K562 (cell line): ENCODE measurements around the gene LRP6. TPM values are rescaled to one million over a fixed set of nuclear protein-coding genes. Genes with fewer than 3 reads are reported as not detected.

Experiments
- ATAC-seq: fragments of 200-7000 bp; cut with Tn5 transposase; 3 replicates; pipeline ENCODE4 v1.9.1; 2020; ENCODE audit warnings: moderate library complexity
- BruUV-seq: library from RNA; stranded (reverse); fragments of 400-500 nt; replicated peaks from 2 replicates; lab custom pipeline; 2021; lab: Mats Ljungman, UMichigan
- CTCF ChIA-PET: fragments of 300-600 bp; formaldehyde crosslinking; extraction: SDS; loops from one replicate; lab custom pipeline; 2021; ENCODE audit warnings: low intra/inter-chr PET ratio; lab: Yijun Ruan, JAX
- POLR2A ChIA-PET: fragments of 300-600, 350-650 bp; sonication (Branson Sonifier 250); formaldehyde crosslinking; extraction: SDS; loops from one replicate; lab custom pipeline; 2021; ENCODE audit warnings: antibody characterized with exemption, inconsistent platforms; lab: Yijun Ruan, JAX
- DNase-seq, 4 experiments: peaks; one replicate each; pipeline versions ENCODE4 v3.0.0 to v3.0.0-alpha.2; 2011 to 2018; ENCODE audit warnings: low spot score in 3 of 4, mixed read lengths in 3 of 4; ENCODE audit errors: extremely low read depth in 1 of 4
- FAIRE-seq: peaks from 2 replicates; lab custom pipeline; 2011; peaks lifted over from hg19 to GRCh38; lab: Jason Lieb, UNC
- H2AFZ ChIP-seq: 2 replicates; pipeline ENCODE4 v1.6.0; 2011; ENCODE audit warnings: low read depth, low read length, control low read depth, inconsistent platforms
- H3K27ac ChIP-seq: fragments of 200-600 bp; 3 replicates; pipeline ENCODE4 v1.8.0; 2011; ENCODE audit warnings: low read depth, mild to moderate bottlenecking, control low read depth, inconsistent platforms, low read length, moderate library complexity, mixed read lengths; ENCODE audit errors: extremely low read depth
- H3K27me3 ChIP-seq, 2 experiments: fragments of 300-600 bp in 1 of 2; 2 replicates in 1 of 2; 3 replicates in 1 of 2; pipeline versions ENCODE4 v1.6.0 to v1.8.0; 2011; ENCODE audit warnings: inconsistent platforms in 2 of 2, low read length in 2 of 2, mild to moderate bottlenecking in 1 of 2, mixed read lengths in 1 of 2, moderate library complexity in 1 of 2; ENCODE audit not compliant: control insufficient read depth in 2 of 2, insufficient read depth in 2 of 2
- H3K36me3 ChIP-seq: fragments of 300-600 bp; 3 replicates; pipeline ENCODE4 v1.8.0; 2011; ENCODE audit warnings: mild to moderate bottlenecking, low read length, inconsistent platforms; ENCODE audit not compliant: control insufficient read depth, insufficient read depth
- H3K4me1 ChIP-seq, 2 experiments: fragments of 200-600 bp in 1 of 2; replicated peaks in 1 of 2; 2 replicates in 1 of 2; 3 replicates in 1 of 2; pipeline versions ENCODE4 v1.5.1 to v1.8.0; 2011; ENCODE audit warnings: inconsistent platforms in 2 of 2, low read length in 2 of 2, mild to moderate bottlenecking in 1 of 2, mixed read lengths in 1 of 2, moderate library complexity in 1 of 2; ENCODE audit not compliant: control insufficient read depth in 2 of 2, insufficient read depth in 2 of 2
- H3K4me2 ChIP-seq: 2 replicates; pipeline ENCODE4 v1.6.1; 2011; ENCODE audit warnings: low read length, control low read depth, inconsistent platforms, mixed read lengths; ENCODE audit not compliant: insufficient read depth
- H3K4me3 ChIP-seq: fragments of 200-600 bp; sonication (generic), shearing (Covaris generic); 2 replicates; pipeline ENCODE4 v1.5.1; 2016; ENCODE audit warnings: control low read depth, inconsistent platforms
- H3K79me2 ChIP-seq: fragments of 200-600 bp; 3 replicates; pipeline ENCODE4 v1.8.0; 2011; ENCODE audit warnings: low read length, inconsistent platforms; ENCODE audit not compliant: control insufficient read depth, insufficient read depth
- H3K9ac ChIP-seq, 2 experiments: 2 replicates each; pipeline versions ENCODE4 v1.6.0 to v1.6.1; 2011; ENCODE audit warnings: low read depth in 2 of 2, low read length in 2 of 2, control low read depth in 1 of 2, inconsistent platforms in 1 of 2, mild to moderate bottlenecking in 1 of 2, mixed read lengths in 1 of 2; ENCODE audit not compliant: insufficient read depth in 1 of 2
- H3K9me1 ChIP-seq: one replicate; pipeline ENCODE4 v1.6.0; 2011; ENCODE audit warnings: inconsistent platforms, mild to moderate bottlenecking, low read length, moderate library complexity; ENCODE audit not compliant: control insufficient read depth, insufficient read depth
- H3K9me3 ChIP-seq: replicated peaks from 2 replicates; pipeline ENCODE4 v1.5.1; 2011; ENCODE audit warnings: low read depth, low read length, inconsistent platforms; ENCODE audit not compliant: control insufficient read depth, insufficient read depth
- H4K20me1 ChIP-seq: replicated peaks from 2 replicates; pipeline ENCODE4 v1.6.1; 2011; ENCODE audit warnings: low read length, inconsistent platforms, mixed read lengths; ENCODE audit not compliant: control insufficient read depth, insufficient read depth
- SRSF3 ChIP-seq: fragments of 200-400 bp; formaldehyde crosslinking; IDR thresholded peaks from 2 replicates; pipeline ENCODE4 v1.6.1; 2016; ENCODE audit warnings: mild to moderate bottlenecking, low read length, moderate library complexity; ENCODE audit not compliant: insufficient read depth
- ZNF311 ChIP-seq: fragments of 250-450 bp; sonication (Bioruptor Pico); IDR thresholded peaks from 2 replicates; pipeline ENCODE4 v1.4.0; 2020; ENCODE audit warnings: mild to moderate bottlenecking, moderate library complexity
- ZNF316 ChIP-seq: fragments of 450-650 bp; IDR thresholded peaks from 2 replicates; pipeline ENCODE4 v1.6.1; 2016
- WGBS: fragments of 100-300 bp; shearing (Covaris generic); methylation state at CpG from one replicate; pipeline ENCODE4 v1.1.6; 2016; ENCODE audit warnings: low coverage, mixed read lengths; ENCODE audit not compliant: insufficient coverage; ENCODE audit errors: missing lambda C conversion rate; 5-methylcytosine and 5-hydroxymethylcytosine counted together
- in situ Hi-C: fragments of 300-500 bp; cut with MboI; formaldehyde crosslinking; loops from 4 replicates; pipeline ENCODE4 v1.15.0; 2018; ENCODE audit warnings: inconsistent platforms, mixed read lengths
- intact Hi-C: fragments of 100-400 bp; cut with micrococcal nuclease; formaldehyde crosslinking; loops from 2 replicates; pipeline ENCODE4 v1.14.2; 2022
- polyA plus RNA-seq, 8 experiments: library from polyadenylated mRNA; depleted of rRNA in 4 of 8; stranded (reverse) in 5 of 8; unstranded in 3 of 8; fragments of >200 nt; fragmentation: Nextera tagmentation in 2 of 8; fragmentation: Illumina TruSeq in 1 of 8; extraction: Ambion mirVana in 2 of 8; extraction: Trizol in 1 of 8; gene quantifications; 2 replicates each; pipeline versions ENCODE4 v1.2.1 to v1.2.3, GENCODE V29; 2011 to 2014; ENCODE audit warnings: inconsistent platforms in 1 of 8, missing spikeins in 1 of 8
- total RNA-seq, 7 experiments: library from RNA; depleted of rRNA in 6 of 7; stranded (reverse); fragments of >200 nt in 6 of 7; fragmentation: Illumina TruSeq in 2 of 7; extraction: Trizol in 2 of 7; gene quantifications; 2 replicates each; pipeline versions ENCODE4 v1.2.1 to v1.2.3, GENCODE V29; 2011 to 2021; ENCODE audit warnings: low replicate concordance in 1 of 7
- TF ChIP-seq, protein P1 (sequence below): sonication (generic); formaldehyde crosslinking; IDR thresholded peaks from 2 replicates; pipeline ENCODE4 v1.9.0; 2022; ENCODE audit warnings: mild to moderate bottlenecking, missing genetic modification reagents

Gene LRP6
- total and polyA plus RNA-seq, 9 of the 15 experiments (the other 6 are each of a cell fraction or from before 2014, with no cell fraction given): 3.0 to 17.0 (median 10.8) TPM

DNA sequence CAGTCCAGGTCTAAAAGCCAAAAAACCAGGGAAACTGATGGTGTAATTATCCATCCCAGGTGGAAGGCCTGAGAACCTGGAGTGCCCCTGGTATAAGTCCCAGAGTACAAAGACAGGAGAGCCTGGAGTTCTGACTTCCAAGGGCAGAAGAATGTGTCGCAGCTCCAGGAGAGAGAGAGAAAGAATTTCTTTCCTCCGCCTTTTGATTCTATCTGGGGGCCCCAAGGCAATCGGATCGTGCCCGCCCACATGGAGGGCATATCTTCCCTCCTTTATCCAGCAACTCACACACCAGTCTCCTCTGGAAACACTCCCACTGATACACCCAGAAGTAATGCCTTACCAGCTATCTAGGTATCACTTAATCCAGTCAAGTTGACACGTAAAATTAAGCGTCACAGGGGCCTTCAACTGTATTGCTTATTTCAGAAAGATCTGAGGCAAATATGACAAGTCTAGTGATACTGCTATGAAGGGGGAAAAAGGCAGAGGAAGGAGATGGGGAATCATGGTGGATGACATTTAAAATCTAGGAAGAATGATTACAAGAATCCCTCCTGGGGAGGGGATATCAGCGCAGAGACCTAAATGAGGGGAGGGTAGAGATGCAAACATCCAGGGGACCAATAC, 30.5 kb upstream of the LRP6 start:
- FAIRE-seq (no peak), ATAC-seq (no peak)
- WGBS: 19% methylated on average over 8 of the region's 8 CpGs

More for the DNA sequence above, 30.5 kb upstream of the LRP6 start:
- TF ChIP-seq ZNF316: no peak
- no peak for TF ChIP-seq ZNF311 (CRISPR knock-in tag)
- TF ChIP-seq, protein P1, sequence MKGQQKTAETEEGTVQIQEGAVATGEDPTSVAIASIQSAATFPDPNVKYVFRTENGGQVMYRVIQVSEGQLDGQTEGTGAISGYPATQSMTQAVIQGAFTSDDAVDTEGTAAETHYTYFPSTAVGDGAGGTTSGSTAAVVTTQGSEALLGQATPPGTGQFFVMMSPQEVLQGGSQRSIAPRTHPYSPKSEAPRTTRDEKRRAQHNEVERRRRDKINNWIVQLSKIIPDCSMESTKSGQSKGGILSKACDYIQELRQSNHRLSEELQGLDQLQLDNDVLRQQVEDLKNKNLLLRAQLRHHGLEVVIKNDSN (CRISPR knock-in tag): no peak
- TF ChIP-seq SRSF3: no peak
- Histone ChIP-seq H3K9me1 (no peaks in the 10 kb centered on the region), H3K9me3 (no peaks in the 10 kb centered on the region), H3K27me3 (no peaks in the 10 kb centered on the region), H3K79me2 (no peaks in the 10 kb centered on the region), H3K4me3 (no peak overlapping the region), H3K36me3 (no peaks in the 10 kb centered on the region), H2AFZ (no peak overlapping the region), H3K4me1 (no peaks in the 10 kb centered on the region; a peak in 1 of 5 replicates), H3K4me2 (no peak overlapping the region), H3K9ac (no peak overlapping the region; a peak in 1 of 4 replicates), H3K27ac (no peak overlapping the region), H4K20me1 (no peaks in the 10 kb centered on the region)
- ChIA-PET POLR2A (interaction anchor here (0.6 to 1.6 kb wide), 3 partner anchors 12 to 190 kb away, joined by 3 read pairs; partner anchors contain the start of gene LRP6), CTCF (no interaction called here)
- no TSS peak for BruUV-seq
- in situ Hi-C loops (no loop called here), intact Hi-C loops (no loop called here)
- no peak for DNase-seq
